Osteocyte (in vitro differentiated cells): ENCODE results near the gene NR5A2. TPM values are rescaled to one million over a fixed set of nuclear protein-coding genes. Genes with fewer than 3 reads are reported as not detected.

Experiments
- DNase-seq: peaks from one replicate; pipeline ENCODE4 v3.0.0; 2021; ENCODE audit warnings: mixed read lengths; ENCODE audit not compliant: unreplicated experiment; ENCODE audit errors: extremely low spot score
- H3K27ac Mint-ChIP-seq: one replicate; pipeline ENCODE4 v1.8.0; 2021; ENCODE audit warnings: mild to moderate bottlenecking, mixed read lengths; ENCODE audit not compliant: unreplicated experiment
- H3K27me3 Mint-ChIP-seq: one replicate; pipeline ENCODE4 v1.8.0; 2021; ENCODE audit warnings: mixed read lengths; ENCODE audit not compliant: unreplicated experiment
- H3K36me3 Mint-ChIP-seq: one replicate; pipeline ENCODE4 v1.8.0; 2021; ENCODE audit warnings: mixed read lengths; ENCODE audit not compliant: unreplicated experiment
- H3K4me1 Mint-ChIP-seq: one replicate; pipeline ENCODE4 v1.8.0; 2021; ENCODE audit warnings: mixed read lengths; ENCODE audit not compliant: unreplicated experiment
- H3K4me3 Mint-ChIP-seq: one replicate; pipeline ENCODE4 v1.8.0; 2021; ENCODE audit warnings: mild to moderate bottlenecking, moderate library complexity, mixed read lengths; ENCODE audit not compliant: unreplicated experiment
- H3K9me3 Mint-ChIP-seq: one replicate; pipeline ENCODE4 v1.8.0; 2021; ENCODE audit warnings: mixed read lengths; ENCODE audit not compliant: unreplicated experiment
- total RNA-seq: library from RNA; stranded (reverse); gene quantifications from 2 replicates; pipeline ENCODE4 v1.2.1, GENCODE V29; 2021
- TF ChIP-seq, protein P1 (sequence below): fragments of 200-600 bp; sonication (generic); IDR thresholded peaks from 2 replicates; pipeline ENCODE4 v1.5.0; 2021; ENCODE audit warnings: antibody characterized with exemption, mild to moderate bottlenecking, moderate library complexity

The NR5A2 gene
- total RNA-seq, 1 donor from 2014 or later, result not detected

DNA sequence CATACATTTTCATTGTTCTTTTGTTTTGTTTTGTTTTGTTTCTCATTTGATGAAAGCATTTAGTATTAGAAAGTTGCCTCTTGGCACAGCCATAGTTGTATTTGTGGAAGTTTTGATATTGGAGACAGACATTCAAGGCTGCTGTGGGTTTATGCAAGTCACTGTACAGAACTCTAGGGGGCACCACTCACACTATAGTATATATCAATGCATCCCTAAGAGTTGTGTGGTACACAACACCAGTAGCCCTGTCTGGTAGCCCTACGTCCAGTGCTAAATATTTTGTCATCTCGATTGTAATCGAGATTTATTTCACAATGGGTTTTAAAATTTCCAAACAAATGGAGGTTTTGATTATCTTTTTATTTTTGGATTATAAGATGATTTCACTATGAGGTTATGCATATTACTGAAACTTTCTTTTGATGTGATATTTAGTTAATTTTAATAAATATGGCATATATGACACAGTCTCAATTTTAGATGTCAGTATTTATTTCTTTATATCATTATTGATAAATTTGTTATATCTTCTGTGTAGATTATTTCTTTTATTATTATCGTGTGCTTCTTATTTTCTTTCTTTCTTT lies 112.2 kb downstream of the NR5A2 start:
- Mint-ChIP-seq H3K27ac (no peak overlapping the region), H3K36me3 (no peaks in the 10 kb centered on the region), H3K4me3 (no peak overlapping the region), H3K4me1 (no peaks in the 10 kb centered on the region), H3K9me3 (no peaks in the 10 kb centered on the region), H3K27me3 (peaks cover 12% of the 10 kb centered on the region)
- DNase-seq, result no peak
- TF ChIP-seq, protein P1, sequence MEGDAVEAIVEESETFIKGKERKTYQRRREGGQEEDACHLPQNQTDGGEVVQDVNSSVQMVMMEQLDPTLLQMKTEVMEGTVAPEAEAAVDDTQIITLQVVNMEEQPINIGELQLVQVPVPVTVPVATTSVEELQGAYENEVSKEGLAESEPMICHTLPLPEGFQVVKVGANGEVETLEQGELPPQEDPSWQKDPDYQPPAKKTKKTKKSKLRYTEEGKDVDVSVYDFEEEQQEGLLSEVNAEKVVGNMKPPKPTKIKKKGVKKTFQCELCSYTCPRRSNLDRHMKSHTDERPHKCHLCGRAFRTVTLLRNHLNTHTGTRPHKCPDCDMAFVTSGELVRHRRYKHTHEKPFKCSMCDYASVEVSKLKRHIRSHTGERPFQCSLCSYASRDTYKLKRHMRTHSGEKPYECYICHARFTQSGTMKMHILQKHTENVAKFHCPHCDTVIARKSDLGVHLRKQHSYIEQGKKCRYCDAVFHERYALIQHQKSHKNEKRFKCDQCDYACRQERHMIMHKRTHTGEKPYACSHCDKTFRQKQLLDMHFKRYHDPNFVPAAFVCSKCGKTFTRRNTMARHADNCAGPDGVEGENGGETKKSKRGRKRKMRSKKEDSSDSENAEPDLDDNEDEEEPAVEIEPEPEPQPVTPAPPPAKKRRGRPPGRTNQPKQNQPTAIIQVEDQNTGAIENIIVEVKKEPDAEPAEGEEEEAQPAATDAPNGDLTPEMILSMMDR, result peak; percentile 78

DNA sequence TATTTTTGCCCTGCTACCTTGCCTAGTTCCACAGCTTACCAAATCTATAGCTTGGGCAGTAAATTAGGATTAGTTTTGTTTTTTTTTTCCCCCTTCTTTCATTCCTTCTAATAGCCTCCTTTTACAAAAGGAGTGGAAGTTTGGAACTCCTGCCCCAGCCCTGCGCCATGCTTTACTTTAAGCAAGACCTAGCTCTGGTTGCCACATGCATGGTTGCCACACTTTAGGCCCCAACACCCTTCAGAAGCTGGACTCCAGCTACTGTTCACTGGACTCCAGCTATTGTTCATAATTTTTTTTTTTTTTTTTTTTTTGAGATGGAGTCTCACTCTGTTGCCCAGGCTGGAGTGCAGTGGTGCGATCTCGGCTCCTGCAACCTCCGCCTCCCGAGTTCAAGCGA lies 115.8 kb downstream of the NR5A2 start:
- Mint-ChIP-seq H3K27ac (no peak overlapping the region), H3K4me1 (no peaks in the 10 kb centered on the region), H3K36me3 (peaks cover 1% of the 10 kb centered on the region), H3K9me3 (no peaks in the 10 kb centered on the region), H3K4me3 (no peak overlapping the region), H3K27me3 (peaks cover 7% of the 10 kb centered on the region)
- TF ChIP-seq, protein P1, result no peak
- no peak for DNase-seq

DNA sequence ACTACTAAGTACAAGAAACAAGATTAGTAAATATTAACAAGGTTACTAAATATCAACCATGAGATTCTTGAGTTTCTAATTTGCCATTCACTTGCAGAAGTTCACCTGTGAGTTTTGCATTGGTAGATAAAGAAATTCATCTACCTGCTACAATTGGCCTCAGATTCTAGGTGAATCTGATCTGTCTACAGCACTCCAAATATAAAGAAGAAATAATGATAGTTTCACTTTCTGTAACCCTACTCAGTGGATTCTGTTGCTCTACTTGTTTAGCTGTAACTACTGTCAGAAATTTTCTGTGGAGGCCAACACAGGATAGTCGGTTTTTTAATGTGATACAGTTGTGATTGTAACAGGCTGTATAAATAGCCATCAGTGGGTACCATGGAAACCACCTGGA lies 118.6 kb downstream of the NR5A2 start:
- DNase-seq, result no peak
- Mint-ChIP-seq H3K27ac (no peak overlapping the region), H3K4me1 (peaks cover 9% of the 10 kb centered on the region), H3K4me3 (no peak overlapping the region), H3K36me3 (peaks cover 1% of the 10 kb centered on the region), H3K9me3 (no peaks in the 10 kb centered on the region), H3K27me3 (no peaks in the 10 kb centered on the region)
- TF ChIP-seq, protein P1, result no peak

DNA sequence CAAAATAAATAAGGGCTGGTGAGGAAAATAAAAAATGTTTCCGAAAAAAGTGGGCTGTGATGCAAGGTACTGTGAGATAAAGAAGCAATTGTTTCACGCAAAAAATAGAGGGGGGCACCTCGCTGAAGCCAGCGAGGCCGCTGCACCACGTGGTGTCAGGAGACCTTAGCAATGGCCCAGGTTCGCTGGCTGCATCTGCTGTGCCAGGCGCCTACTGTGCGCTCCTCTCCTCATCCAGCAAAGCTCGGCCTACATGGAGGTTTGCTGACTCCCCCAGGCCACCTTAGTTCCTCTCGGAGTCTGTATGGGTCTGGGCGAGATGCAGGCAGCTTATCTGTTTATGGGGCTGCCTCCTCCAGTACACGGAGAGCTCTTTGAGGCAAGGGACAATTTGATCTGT lies 119.6 kb downstream of the NR5A2 start:
- no peak overlapping the region for H3K4me3 Mint-ChIP-seq
- no peaks in the 10 kb centered on the region for H3K9me3 Mint-ChIP-seq
- TF ChIP-seq, protein P1, result no peak
- no peak overlapping the region for H3K27ac Mint-ChIP-seq
- H3K27me3 Mint-ChIP-seq, result no peaks in the 10 kb centered on the region
- H3K36me3 Mint-ChIP-seq, result peaks cover 1% of the 10 kb centered on the region
- no peak for DNase-seq
- peaks cover 10% of the 10 kb centered on the region for H3K4me1 Mint-ChIP-seq

DNA sequence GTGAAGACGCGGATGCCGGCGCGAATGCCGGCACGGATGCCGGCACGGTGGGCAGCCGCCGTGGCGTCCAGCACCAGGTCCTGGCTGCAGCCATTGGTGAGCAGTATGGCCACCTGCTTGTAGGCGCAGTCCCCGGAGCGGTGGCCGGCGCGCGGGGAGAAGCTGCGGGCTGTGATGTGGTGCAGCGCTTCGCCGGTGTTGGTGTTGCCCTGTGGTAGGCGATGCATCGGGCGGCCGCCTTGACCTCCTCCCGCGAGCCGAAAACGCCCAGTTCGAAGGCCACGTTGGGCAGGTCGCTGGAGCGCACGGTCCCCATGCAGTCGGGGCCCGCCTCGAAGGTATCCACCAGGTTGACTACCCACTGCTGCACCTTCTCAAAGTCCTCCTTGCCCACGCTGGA lies 120.2 kb downstream of the NR5A2 start:
- TF ChIP-seq, protein P1, result no peak
- H3K4me1 Mint-ChIP-seq, result peaks cover 10% of the 10 kb centered on the region
- no peaks in the 10 kb centered on the region for H3K9me3 Mint-ChIP-seq
- H3K27me3 Mint-ChIP-seq, result no peaks in the 10 kb centered on the region
- no peak for DNase-seq
- H3K4me3 Mint-ChIP-seq, result no peak overlapping the region
- H3K36me3 Mint-ChIP-seq, result peaks cover 1% of the 10 kb centered on the region
- no peak overlapping the region for H3K27ac Mint-ChIP-seq
